Measurements from ENCODE around the gene INPP4A.

INPP4A gene

DNA sequence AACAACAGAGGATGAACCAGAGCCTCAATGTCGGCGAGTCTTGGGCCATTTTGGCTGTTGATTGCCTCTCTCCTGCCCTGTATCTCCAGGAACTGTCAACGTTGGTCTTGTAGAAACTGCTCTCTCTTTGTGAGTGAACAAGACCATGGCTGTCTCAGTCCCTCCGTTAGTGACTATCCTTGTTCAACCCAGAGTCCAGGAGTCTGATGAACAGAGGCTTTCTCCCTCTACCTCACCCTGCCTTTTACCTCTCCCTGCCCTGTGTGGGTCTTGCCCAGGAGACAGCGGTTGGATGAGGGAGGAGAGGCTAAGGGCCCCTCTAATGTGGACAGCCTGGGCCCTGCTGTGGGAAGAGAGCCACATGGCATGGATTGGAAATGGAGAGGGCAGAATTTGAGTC, 32.8 kb downstream of the INPP4A start:
- ATAC-seq = no peak
- TF ChIP-seq ISL1 (CRISPR knock-in tag; IDR thresholded peaks at IDR 0.05) (no peak), SNAI2 (CRISPR knock-in tag; IDR thresholded peaks at IDR 0.05) (no peak), GLIS3 (CRISPR knock-in tag; IDR thresholded peaks at IDR 0.05) (no peak), ZNF565 (CRISPR knock-in tag; conservative IDR thresholded peaks at IDR 0.05; ENCODE audit: low read depth) (no peak), ZC3H10 (CRISPR knock-in tag; IDR thresholded peaks at IDR 0.05) (no peak), CSDC2 (CRISPR knock-in tag; IDR thresholded peaks at IDR 0.05) (no peak), TOX (CRISPR knock-in tag; IDR thresholded peaks at IDR 0.05; ENCODE audit: borderline replicate concordance) (no peak), ESRRG (CRISPR knock-in tag; IDR thresholded peaks at IDR 0.05) (no peak), RARB (CRISPR knock-in tag; IDR thresholded peaks at IDR 0.05) (no peak), ZFP30 (CRISPR knock-in tag; IDR thresholded peaks at IDR 0.05) (no peak), OSR1 (CRISPR knock-in tag; IDR thresholded peaks at IDR 0.05) (no peak), PPARA (CRISPR knock-in tag; IDR thresholded peaks at IDR 0.05; ENCODE audit: borderline replicate concordance) (no peak), ZFP3 (CRISPR knock-in tag; IDR thresholded peaks at IDR 0.05) (no peak), ZNF8 (CRISPR knock-in tag; IDR thresholded peaks at IDR 0.05) (no peak), TCF4 (CRISPR knock-in tag; IDR thresholded peaks at IDR 0.05; ENCODE audit: borderline replicate concordance) (no peak)
- TF ChIP-seq, protein P1, sequence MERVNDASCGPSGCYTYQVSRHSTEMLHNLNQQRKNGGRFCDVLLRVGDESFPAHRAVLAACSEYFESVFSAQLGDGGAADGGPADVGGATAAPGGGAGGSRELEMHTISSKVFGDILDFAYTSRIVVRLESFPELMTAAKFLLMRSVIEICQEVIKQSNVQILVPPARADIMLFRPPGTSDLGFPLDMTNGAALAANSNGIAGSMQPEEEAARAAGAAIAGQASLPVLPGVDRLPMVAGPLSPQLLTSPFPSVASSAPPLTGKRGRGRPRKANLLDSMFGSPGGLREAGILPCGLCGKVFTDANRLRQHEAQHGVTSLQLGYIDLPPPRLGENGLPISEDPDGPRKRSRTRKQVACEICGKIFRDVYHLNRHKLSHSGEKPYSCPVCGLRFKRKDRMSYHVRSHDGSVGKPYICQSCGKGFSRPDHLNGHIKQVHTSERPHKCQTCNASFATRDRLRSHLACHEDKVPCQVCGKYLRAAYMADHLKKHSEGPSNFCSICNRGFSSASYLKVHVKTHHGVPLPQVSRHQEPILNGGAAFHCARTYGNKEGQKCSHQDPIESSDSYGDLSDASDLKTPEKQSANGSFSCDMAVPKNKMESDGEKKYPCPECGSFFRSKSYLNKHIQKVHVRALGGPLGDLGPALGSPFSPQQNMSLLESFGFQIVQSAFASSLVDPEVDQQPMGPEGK (CRISPR knock-in tag; IDR thresholded peaks at IDR 0.05; ENCODE audit: borderline replicate concordance) = no peak
- TF ChIP-seq, protein P2, sequence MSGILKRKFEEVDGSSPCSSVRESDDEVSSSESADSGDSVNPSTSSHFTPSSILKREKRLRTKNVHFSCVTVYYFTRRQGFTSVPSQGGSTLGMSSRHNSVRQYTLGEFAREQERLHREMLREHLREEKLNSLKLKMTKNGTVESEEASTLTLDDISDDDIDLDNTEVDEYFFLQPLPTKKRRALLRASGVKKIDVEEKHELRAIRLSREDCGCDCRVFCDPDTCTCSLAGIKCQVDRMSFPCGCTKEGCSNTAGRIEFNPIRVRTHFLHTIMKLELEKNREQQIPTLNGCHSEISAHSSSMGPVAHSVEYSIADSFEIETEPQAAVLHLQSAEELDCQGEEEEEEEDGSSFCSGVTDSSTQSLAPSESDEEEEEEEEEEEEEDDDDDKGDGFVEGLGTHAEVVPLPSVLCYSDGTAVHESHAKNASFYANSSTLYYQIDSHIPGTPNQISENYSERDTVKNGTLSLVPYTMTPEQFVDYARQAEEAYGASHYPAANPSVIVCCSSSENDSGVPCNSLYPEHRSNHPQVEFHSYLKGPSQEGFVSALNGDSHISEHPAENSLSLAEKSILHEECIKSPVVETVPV (CRISPR knock-in tag; IDR thresholded peaks at IDR 0.05) = no peak
- TF ChIP-seq, protein P3, sequence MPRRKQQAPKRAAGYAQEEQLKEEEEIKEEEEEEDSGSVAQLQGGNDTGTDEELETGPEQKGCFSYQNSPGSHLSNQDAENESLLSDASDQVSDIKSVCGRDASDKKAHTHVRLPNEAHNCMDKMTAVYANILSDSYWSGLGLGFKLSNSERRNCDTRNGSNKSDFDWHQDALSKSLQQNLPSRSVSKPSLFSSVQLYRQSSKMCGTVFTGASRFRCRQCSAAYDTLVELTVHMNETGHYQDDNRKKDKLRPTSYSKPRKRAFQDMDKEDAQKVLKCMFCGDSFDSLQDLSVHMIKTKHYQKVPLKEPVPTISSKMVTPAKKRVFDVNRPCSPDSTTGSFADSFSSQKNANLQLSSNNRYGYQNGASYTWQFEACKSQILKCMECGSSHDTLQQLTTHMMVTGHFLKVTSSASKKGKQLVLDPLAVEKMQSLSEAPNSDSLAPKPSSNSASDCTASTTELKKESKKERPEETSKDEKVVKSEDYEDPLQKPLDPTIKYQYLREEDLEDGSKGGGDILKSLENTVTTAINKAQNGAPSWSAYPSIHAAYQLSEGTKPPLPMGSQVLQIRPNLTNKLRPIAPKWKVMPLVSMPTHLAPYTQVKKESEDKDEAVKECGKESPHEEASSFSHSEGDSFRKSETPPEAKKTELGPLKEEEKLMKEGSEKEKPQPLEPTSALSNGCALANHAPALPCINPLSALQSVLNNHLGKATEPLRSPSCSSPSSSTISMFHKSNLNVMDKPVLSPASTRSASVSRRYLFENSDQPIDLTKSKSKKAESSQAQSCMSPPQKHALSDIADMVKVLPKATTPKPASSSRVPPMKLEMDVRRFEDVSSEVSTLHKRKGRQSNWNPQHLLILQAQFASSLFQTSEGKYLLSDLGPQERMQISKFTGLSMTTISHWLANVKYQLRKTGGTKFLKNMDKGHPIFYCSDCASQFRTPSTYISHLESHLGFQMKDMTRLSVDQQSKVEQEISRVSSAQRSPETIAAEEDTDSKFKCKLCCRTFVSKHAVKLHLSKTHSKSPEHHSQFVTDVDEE (CRISPR knock-in tag; IDR thresholded peaks at IDR 0.05) = no peak
- TF ChIP-seq, protein P4, sequence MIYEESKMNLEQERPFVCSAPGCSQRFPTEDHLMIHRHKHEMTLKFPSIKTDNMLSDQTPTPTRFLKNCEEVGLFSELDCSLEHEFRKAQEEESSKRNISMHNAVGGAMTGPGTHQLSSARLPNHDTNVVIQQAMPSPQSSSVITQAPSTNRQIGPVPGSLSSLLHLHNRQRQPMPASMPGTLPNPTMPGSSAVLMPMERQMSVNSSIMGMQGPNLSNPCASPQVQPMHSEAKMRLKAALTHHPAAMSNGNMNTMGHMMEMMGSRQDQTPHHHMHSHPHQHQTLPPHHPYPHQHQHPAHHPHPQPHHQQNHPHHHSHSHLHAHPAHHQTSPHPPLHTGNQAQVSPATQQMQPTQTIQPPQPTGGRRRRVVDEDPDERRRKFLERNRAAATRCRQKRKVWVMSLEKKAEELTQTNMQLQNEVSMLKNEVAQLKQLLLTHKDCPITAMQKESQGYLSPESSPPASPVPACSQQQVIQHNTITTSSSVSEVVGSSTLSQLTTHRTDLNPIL (CRISPR knock-in tag; IDR thresholded peaks at IDR 0.05; ENCODE audit: low read depth) = no peak
- TF ChIP-seq, protein P5, sequence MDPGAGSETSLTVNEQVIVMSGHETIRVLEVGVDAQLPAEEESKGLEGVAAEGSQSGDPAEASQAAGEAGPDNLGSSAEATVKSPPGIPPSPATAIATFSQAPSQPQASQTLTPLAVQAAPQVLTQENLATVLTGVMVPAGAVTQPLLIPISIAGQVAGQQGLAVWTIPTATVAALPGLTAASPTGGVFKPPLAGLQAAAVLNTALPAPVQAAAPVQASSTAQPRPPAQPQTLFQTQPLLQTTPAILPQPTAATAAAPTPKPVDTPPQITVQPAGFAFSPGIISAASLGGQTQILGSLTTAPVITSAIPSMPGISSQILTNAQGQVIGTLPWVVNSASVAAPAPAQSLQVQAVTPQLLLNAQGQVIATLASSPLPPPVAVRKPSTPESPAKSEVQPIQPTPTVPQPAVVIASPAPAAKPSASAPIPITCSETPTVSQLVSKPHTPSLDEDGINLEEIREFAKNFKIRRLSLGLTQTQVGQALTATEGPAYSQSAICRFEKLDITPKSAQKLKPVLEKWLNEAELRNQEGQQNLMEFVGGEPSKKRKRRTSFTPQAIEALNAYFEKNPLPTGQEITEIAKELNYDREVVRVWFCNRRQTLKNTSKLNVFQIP (CRISPR knock-in tag; IDR thresholded peaks at IDR 0.05; ENCODE audit: borderline replicate concordance, low read depth) = no peak

DNA sequence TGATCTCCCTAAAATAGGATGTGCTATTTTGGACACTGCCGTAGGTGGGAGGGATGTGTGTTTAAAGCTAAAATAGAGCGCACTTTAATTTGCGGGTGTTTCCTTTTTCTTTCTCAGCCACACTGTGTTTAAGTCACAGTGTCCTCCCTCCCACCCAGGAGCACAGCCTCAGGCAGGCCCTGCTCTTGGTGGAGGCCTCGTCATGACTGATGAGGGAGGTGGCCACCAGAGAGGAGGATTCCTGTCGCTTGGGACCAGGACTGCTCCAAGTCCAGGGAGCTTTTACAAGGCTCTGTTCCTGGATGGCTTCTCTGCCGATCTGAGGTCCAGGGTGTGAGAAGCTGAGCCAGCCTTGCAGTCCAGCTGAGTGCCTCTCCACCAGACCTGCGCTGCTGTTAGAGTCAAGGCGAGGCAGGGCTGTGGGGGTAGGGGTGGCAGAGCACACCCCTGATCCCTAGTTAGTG, 33.5 kb downstream of the INPP4A start:
- ATAC-seq = no peak
- TF ChIP-seq ZNF8 (CRISPR knock-in tag; IDR thresholded peaks at IDR 0.05) = no peak

DNA sequence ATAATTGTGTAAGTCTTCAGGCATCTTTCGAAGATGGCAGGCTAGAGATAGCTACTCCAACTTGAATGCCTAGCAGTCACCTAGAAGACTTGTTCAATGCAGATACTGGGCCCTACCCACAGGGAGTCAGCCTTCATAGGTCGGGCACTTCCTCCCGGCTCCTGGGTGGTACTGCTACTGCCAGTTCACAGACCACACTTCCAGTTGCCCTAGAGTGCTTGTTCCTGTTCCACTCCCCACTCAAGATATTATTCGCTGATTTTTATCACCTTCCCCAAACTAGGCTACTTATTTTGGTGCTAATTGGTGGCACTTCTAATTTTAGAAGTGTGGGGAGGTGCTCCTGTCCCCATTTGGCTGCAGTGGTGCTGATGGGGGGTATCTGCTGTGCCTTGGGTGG, 34.2 kb downstream of the INPP4A start:
- no peak for TF ChIP-seq ZFP3 (CRISPR knock-in tag; IDR thresholded peaks at IDR 0.05)

DNA sequence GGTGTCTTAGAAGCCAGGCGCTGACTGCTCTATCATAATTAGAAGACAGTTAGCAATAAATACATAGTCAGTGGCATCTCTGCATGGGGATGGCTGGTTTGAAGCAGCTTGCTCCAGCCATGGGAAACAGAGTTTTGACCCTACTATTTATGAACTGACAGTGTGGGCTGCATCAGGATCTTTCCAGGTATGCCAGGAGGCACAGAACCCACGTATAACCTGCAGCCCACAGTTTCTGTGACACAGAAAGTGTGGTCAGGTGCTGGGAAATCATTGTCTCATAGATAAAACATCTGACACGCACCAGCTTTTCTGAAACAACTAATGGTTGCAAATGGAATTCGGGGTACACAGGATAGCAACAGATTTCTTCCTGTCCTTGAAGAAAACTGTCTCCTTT, 34.7 kb downstream of the INPP4A start:
- ATAC-seq = no peak
- TF ChIP-seq ZC3H10 (CRISPR knock-in tag; IDR thresholded peaks at IDR 0.05) (no peak), GLIS3 (CRISPR knock-in tag; IDR thresholded peaks at IDR 0.05) (no peak), RARB (CRISPR knock-in tag; IDR thresholded peaks at IDR 0.05) (no peak), ZNF70 (CRISPR knock-in tag; IDR thresholded peaks at IDR 0.05) (no peak)
- TF ChIP-seq, protein P5 (CRISPR knock-in tag; IDR thresholded peaks at IDR 0.05; ENCODE audit: borderline replicate concordance, low read depth) = no peak

More for the DNA sequence above, 34.2 kb downstream of the INPP4A start:
- no peak for ATAC-seq

Measured in SK-N-SH treated with all-trans-retinoic acid at 6 μM for 48 hours (cell line).